GM12874 (cell line): ENCODE results near the gene SLC38A2.

Experiments
- TF ChIP-seq, protein P1 (sequence below): IDR thresholded peaks from 2 replicates; pipeline ENCODE4 v1.5.1; 2011; ENCODE audit warnings: low read depth, mild to moderate bottlenecking, control low read depth, low read length, moderate library complexity; ENCODE audit not compliant: insufficient read depth

SLC38A2 gene

DNA sequence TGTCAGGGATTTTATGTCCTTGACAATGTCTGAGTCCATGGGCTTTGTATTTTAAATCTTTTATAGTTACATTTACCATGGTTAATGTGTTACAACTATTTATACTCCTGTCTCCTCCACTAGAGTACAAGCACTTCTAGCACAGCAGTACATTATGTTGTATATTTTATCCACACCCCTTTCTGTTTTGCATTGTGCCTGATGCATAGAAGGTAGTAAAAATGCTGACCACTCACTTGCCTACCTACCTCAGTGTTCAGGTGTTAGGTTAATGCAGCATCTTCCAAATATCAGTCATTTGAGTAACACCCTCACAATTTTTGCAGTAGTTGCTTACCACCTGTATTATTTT, 31.1 kb upstream of the SLC38A2 start:
- TF ChIP-seq, protein P1, sequence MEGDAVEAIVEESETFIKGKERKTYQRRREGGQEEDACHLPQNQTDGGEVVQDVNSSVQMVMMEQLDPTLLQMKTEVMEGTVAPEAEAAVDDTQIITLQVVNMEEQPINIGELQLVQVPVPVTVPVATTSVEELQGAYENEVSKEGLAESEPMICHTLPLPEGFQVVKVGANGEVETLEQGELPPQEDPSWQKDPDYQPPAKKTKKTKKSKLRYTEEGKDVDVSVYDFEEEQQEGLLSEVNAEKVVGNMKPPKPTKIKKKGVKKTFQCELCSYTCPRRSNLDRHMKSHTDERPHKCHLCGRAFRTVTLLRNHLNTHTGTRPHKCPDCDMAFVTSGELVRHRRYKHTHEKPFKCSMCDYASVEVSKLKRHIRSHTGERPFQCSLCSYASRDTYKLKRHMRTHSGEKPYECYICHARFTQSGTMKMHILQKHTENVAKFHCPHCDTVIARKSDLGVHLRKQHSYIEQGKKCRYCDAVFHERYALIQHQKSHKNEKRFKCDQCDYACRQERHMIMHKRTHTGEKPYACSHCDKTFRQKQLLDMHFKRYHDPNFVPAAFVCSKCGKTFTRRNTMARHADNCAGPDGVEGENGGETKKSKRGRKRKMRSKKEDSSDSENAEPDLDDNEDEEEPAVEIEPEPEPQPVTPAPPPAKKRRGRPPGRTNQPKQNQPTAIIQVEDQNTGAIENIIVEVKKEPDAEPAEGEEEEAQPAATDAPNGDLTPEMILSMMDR, result no peak

DNA sequence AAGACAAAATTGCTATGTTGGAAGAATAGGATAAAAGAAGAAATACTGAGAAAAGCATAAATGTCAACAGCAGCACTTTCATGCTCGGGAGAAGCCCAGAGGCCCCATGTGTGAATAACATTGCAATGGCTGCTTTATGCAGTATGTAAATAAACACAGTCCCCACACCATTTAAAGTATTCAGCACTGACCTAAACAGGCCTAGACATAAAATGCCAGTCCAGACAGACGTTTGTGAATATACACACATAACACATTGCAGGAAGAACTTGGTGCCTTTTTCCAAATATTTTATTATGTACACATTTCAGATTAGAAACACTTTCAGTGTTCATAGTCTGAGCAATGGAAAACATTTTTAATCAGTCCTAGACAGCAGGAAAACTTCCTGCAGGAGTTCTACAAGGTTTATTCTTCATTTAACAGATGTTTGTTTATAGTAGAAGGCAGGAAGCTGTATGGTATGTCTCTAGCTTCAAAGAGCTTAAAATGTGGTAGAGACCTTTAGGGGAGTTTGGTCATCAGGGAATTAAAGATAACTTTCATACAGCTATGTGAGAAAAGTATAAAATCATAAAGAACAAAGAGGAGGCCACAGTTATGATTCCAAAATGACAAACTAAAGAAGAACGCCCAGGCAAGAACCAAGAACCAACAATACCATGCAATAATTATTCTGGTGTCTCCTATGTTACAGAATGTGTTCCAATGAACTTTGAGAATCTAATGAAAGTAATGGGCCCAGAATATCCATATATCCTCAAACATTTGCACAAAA, 30.6 kb upstream of the SLC38A2 start:
- TF ChIP-seq, protein P1, result no peak

- TF ChIP-seq, protein P1, result no peak
Observed at GRCh38 chr12:46402451-46402850, 29.9 kb upstream of the SLC38A2 start.

DNA sequence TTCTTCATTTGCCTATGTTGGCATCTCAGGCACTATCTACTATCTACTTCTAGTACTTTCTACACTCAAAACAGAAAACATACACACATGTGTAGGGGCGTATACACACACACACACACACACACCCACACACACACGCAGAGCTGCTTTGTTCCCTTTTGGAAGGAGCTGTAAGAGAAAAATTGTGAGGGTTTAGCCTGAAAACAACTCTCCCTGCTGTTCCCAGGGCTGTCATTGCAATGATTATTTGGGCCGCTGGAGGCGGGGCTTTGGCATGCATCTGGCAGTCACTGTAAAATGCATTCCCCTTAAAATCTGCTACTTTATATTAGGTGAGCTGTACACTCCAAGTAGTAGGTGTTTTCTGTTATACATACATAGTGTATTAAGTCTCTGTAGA, 29.1 kb upstream of the SLC38A2 start:
- TF ChIP-seq, protein P1, result no peak

DNA sequence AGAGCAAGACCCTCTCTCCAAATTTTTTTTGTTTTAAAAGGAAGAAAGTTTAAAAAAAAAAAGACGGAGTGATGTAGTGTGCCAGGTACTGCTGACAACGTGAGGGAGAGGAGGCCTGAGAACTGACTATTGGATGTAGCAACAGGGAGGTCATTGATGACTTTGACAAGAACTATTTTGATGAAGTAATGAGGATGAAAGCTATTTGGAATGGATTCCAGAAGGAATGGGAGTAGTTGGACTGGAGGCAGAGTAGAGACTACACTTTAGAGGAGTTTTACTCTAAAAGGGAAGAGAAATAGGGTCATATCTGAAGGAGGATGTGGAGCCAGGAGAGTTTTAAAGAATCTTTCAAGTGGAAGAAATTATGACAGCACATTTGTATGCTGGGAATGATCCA, 27.8 kb upstream of the SLC38A2 start:
- TF ChIP-seq, protein P1, result no peak

DNA sequence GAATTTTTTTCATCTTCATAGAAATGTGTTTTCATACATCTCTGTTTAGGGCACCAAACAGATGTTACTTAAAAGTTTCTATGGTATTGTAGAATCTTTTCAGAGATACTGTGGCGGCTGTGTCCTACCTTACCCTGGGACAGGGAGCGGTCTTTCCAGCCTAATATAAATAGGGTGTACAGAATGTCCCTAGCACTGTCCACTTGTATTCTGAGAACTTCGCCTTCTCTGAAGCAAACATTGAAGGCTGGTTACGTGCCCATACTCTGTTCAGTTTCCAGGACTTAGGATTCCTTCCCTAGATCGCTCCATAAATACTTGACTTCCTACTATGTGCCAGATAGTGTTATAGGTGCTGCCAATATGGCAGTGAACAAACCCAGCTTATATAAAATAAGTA, 24.3 kb upstream of the SLC38A2 start:
- TF ChIP-seq, protein P1, result no peak

DNA sequence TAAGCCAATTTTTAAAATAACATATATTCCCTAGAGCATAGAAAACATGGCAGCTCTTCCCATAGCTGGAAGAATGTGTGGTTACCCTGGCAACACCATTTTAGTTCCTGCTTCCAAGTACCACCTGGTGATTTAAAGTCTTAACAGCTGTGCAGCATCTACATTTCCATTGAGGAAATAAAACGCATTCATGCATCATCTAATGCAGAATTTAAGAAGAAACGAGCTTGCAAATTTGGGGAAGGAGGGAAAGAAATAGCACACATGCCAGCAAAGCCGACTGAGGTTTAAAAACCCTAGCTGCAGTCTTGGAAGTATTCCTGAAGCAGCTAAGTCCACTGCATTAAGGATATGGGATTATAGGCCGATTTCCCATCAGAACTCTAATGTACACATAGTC, 22.8 kb upstream of the SLC38A2 start:
- TF ChIP-seq, protein P1, result no peak
